Osteocyte (in vitro differentiated cells): ENCODE results near the gene WWTR1. TPM values are rescaled to one million over a fixed set of nuclear protein-coding genes. Genes with fewer than 3 reads are reported as not detected.
A peak's percentile ranks its signal among the peaks of the same experiment; 100 is the strongest.

Experiments used
- DNase-seq: peaks from one replicate; pipeline ENCODE4 v3.0.0; 2021; ENCODE audit warnings: mixed read lengths; ENCODE audit not compliant: unreplicated experiment; ENCODE audit errors: extremely low spot score
- H3K27ac Mint-ChIP-seq: one replicate; pipeline ENCODE4 v1.8.0; 2021; ENCODE audit warnings: mild to moderate bottlenecking, mixed read lengths; ENCODE audit not compliant: unreplicated experiment
- H3K27me3 Mint-ChIP-seq: one replicate; pipeline ENCODE4 v1.8.0; 2021; ENCODE audit warnings: mixed read lengths; ENCODE audit not compliant: unreplicated experiment
- H3K36me3 Mint-ChIP-seq: one replicate; pipeline ENCODE4 v1.8.0; 2021; ENCODE audit warnings: mixed read lengths; ENCODE audit not compliant: unreplicated experiment
- H3K4me1 Mint-ChIP-seq: one replicate; pipeline ENCODE4 v1.8.0; 2021; ENCODE audit warnings: mixed read lengths; ENCODE audit not compliant: unreplicated experiment
- H3K4me3 Mint-ChIP-seq: one replicate; pipeline ENCODE4 v1.8.0; 2021; ENCODE audit warnings: mild to moderate bottlenecking, moderate library complexity, mixed read lengths; ENCODE audit not compliant: unreplicated experiment
- H3K9me3 Mint-ChIP-seq: one replicate; pipeline ENCODE4 v1.8.0; 2021; ENCODE audit warnings: mixed read lengths; ENCODE audit not compliant: unreplicated experiment
- CTCF ChIP-seq: fragments of 200-600 bp; sonication (generic); IDR thresholded peaks from 2 replicates; pipeline ENCODE4 v1.5.0; 2021; ENCODE audit warnings: antibody characterized with exemption, mild to moderate bottlenecking, moderate library complexity
- total RNA-seq: library from RNA; stranded (reverse); gene quantifications from 2 replicates; pipeline ENCODE4 v1.2.1, GENCODE V29; 2021

The WWTR1 gene
- total RNA-seq, 1 donor from 2014 or later, result 120 TPM

GRCh38 chr3:149643482-149643798 lies 14.4 kb downstream of the WWTR1 start:
- peaks cover 37% of the 10 kb centered on the region for H3K36me3 Mint-ChIP-seq
- TF ChIP-seq CTCF, result no peak
- H3K27ac Mint-ChIP-seq, result no peak overlapping the region
- no peak overlapping the region for H3K4me3 Mint-ChIP-seq
- H3K4me1 Mint-ChIP-seq, result peaks cover 61% of the 10 kb centered on the region
- DNase-seq, result no peak
- H3K27me3 Mint-ChIP-seq, result no peaks in the 10 kb centered on the region
- no peaks in the 10 kb centered on the region for H3K9me3 Mint-ChIP-seq

- H3K27me3 Mint-ChIP-seq, result no peaks in the 10 kb centered on the region
- H3K27ac Mint-ChIP-seq, result peak overlapping the region; percentile 25
- peaks cover 60% of the 10 kb centered on the region for H3K4me1 Mint-ChIP-seq
- H3K36me3 Mint-ChIP-seq, result peaks cover 18% of the 10 kb centered on the region
- DNase-seq, result no peak
- no peak overlapping the region for H3K4me3 Mint-ChIP-seq
- TF ChIP-seq CTCF, result no peak
- H3K9me3 Mint-ChIP-seq, result no peaks in the 10 kb centered on the region
These were observed 16.7 kb downstream of the WWTR1 start for GRCh38 chr3:149640976-149641728.

GRCh38 chr3:149639093-149639486 lies 18.7 kb downstream of the WWTR1 start:
- DNase-seq, result no peak
- TF ChIP-seq CTCF, result no peak

GRCh38 chr3:149638228-149639092 lies 19.4 kb downstream of the WWTR1 start:
- Mint-ChIP-seq H3K36me3 (peaks cover 13% of the 10 kb centered on the region), H3K4me1 (peaks cover 66% of the 10 kb centered on the region), H3K27ac (peak overlapping the region; percentile 85), H3K4me3 (peak overlapping the region; percentile 69), H3K9me3 (no peaks in the 10 kb centered on the region), H3K27me3 (no peaks in the 10 kb centered on the region)
- TF ChIP-seq CTCF, result no peak
- no peak for DNase-seq

More at GRCh38 chr3:149639093-149639486, 18.7 kb downstream of the WWTR1 start:
- Mint-ChIP-seq H3K27ac (peak overlapping the region; percentile 85), H3K4me3 (peak overlapping the region; percentile 69), H3K36me3 (peaks cover 13% of the 10 kb centered on the region), H3K27me3 (no peaks in the 10 kb centered on the region), H3K9me3 (no peaks in the 10 kb centered on the region), H3K4me1 (peaks cover 67% of the 10 kb centered on the region)

GRCh38 chr3:149635396-149635795 lies 22.4 kb downstream of the WWTR1 start:
- Mint-ChIP-seq H3K9me3 (no peaks in the 10 kb centered on the region), H3K4me3 (no peak overlapping the region), H3K4me1 (peaks cover 53% of the 10 kb centered on the region), H3K27ac (no peak overlapping the region), H3K36me3 (peaks cover 17% of the 10 kb centered on the region), H3K27me3 (no peaks in the 10 kb centered on the region)
- no peak for DNase-seq
- TF ChIP-seq CTCF, result no peak
